ENCODE measurements around the gene RNF38. TPM values are rescaled to one million over a fixed set of nuclear protein-coding genes. Genes with fewer than 3 reads are reported as not detected.
"Not testable (repeated sequence)": the region's sequence is repeated elsewhere in the genome, so short reads cannot be mapped to it uniquely, and the experiment has no call there.

RNF38 gene
- total RNA-seq, 1 donor from 2014 or later = 16.1 TPM

GRCh38 chr9:36297798-36298197 is 102.3 kb downstream of the RNF38 start:
- H3K27me3 ChIP-seq = no peaks in the 10 kb centered on the region
- no peaks in the 10 kb centered on the region for H3K9me3 ChIP-seq
- no peaks in the 10 kb centered on the region for H3K4me1 ChIP-seq
- no peaks in the 10 kb centered on the region for H3K36me3 ChIP-seq
- intact Hi-C loops (cut with DNase I) = no loop called here
- H3K27ac ChIP-seq = no peak overlapping the region
- no peak for DNase-seq (ENCODE audit: low spot score in 2 of 2)
- no peak for TF ChIP-seq CTCF (IDR thresholded peaks at IDR 0.05)
- H3K4me3 ChIP-seq = no peak overlapping the region

GRCh38 chr9:36294996-36295395 is 105.1 kb downstream of the RNF38 start:
- H3K36me3 ChIP-seq; H3K4me1 ChIP-seq; DNase-seq (ENCODE audit: low spot score in 2 of 2); intact Hi-C loops (cut with DNase I); H3K4me3 ChIP-seq; H3K27me3 ChIP-seq; H3K27ac ChIP-seq; H3K9me3 ChIP-seq: not testable (repeated sequence)

- Histone ChIP-seq H3K4me3 (no peak overlapping the region), H3K36me3 (no peaks in the 10 kb centered on the region), H3K9me3 (no peaks in the 10 kb centered on the region), H3K27ac (no peak overlapping the region), H3K4me1 (no peaks in the 10 kb centered on the region), H3K27me3 (no peaks in the 10 kb centered on the region)
- no peak for TF ChIP-seq CTCF (IDR thresholded peaks at IDR 0.05)
- intact Hi-C loops (cut with DNase I) = no loop called here
- DNase-seq (ENCODE audit: low spot score in 2 of 2) = no peak
These were observed 106.2 kb downstream of the RNF38 start for GRCh38 chr9:36293918-36294317.

GRCh38 chr9:36293171-36293570 is 106.9 kb downstream of the RNF38 start:
- intact Hi-C loops (cut with DNase I) = no loop called here
- Histone ChIP-seq H3K9me3 (no peaks in the 10 kb centered on the region), H3K4me3 (no peak overlapping the region), H3K4me1 (no peaks in the 10 kb centered on the region), H3K27me3 (no peaks in the 10 kb centered on the region), H3K36me3 (no peaks in the 10 kb centered on the region), H3K27ac (no peak overlapping the region)
- no peak for DNase-seq (ENCODE audit: low spot score in 2 of 2)
- TF ChIP-seq CTCF (IDR thresholded peaks at IDR 0.05) = no peak

- intact Hi-C loops (cut with DNase I) = no loop called here
- Histone ChIP-seq H3K27ac (no peak overlapping the region), H3K27me3 (no peaks in the 10 kb centered on the region), H3K4me3 (no peak overlapping the region), H3K36me3 (no peaks in the 10 kb centered on the region), H3K4me1 (no peaks in the 10 kb centered on the region), H3K9me3 (no peaks in the 10 kb centered on the region)
- no peak for TF ChIP-seq CTCF (IDR thresholded peaks at IDR 0.05)
- DNase-seq (ENCODE audit: low spot score in 2 of 2) = no peak
These were observed 107.4 kb downstream of the RNF38 start for GRCh38 chr9:36292641-36293040.

GRCh38 chr9:36290996-36291395 is 109.1 kb downstream of the RNF38 start:
- Histone ChIP-seq H3K4me3 (no peak overlapping the region), H3K4me1 (no peaks in the 10 kb centered on the region), H3K27ac (no peak overlapping the region), H3K9me3 (no peaks in the 10 kb centered on the region), H3K36me3 (no peaks in the 10 kb centered on the region), H3K27me3 (no peaks in the 10 kb centered on the region)
- no peak for TF ChIP-seq CTCF (IDR thresholded peaks at IDR 0.05)
- no peak for DNase-seq (ENCODE audit: low spot score in 2 of 2)
- intact Hi-C loops (cut with DNase I) = no loop called here
